Measurements from ENCODE around the gene CCDC85C. TPM values are rescaled to one million over a fixed set of nuclear protein-coding genes. Genes with fewer than 3 reads are reported as not detected.

CCDC85C gene
- total RNA-seq, 1 donor from 2014 or later, result 41.0 TPM

DNA sequence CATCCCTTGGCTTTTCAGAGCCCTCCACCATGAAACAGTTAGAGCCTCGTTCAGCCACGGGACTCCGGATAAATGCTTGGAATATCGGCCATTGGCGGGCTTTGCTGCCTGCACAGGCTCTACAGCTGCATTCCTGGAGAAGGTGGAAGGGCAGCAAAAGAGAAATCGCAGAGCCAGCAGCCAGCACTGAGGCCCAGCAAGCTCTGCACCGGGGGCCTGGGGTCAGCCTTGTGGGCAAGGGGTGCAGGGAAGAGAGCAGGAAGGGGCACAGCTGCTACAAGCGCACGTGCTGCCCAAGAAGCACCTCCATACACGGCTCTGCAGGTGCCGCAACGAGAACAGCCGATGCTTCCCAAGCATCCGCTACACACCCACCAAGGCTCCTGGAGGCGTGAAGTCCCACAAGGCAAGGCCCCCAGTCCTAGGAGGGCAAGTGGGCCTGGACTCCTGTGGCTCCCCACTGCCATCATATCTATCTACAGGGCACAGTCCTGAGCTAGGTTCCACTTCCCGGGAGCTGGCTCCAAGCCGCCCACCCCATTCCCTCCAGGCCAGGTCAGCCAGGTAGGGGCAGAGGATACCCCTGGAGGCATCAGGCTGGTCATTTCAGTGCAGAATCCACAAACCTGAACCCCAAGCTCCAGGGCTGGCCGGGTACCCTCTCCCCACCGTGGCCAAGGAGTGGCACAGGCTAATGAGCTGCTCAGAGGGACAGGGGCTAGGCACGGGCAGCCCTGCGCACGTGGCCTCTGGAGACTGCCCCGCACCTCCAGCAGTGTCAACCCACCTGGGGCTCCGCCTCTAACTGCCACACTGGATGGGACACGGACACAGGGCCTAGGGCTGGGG, 82.6 kb downstream of the CCDC85C start:
- intact Hi-C loops (cut with micrococcal nuclease), result no loop called here
- Histone ChIP-seq H3K9me3 (replicated peaks) (no peaks in the 10 kb centered on the region), H3K27ac (replicated peaks) (no peak overlapping the region), H3K27me3 (ENCODE audit: low read depth) (no peaks in the 10 kb centered on the region), H3K4me3 (no peak overlapping the region), H3K36me3 (peaks cover 6% of the 10 kb centered on the region), H3K4me1 (peaks cover 61% of the 10 kb centered on the region)
- peak; percentile 13 for DNase-seq
- TF ChIP-seq, protein P1, sequence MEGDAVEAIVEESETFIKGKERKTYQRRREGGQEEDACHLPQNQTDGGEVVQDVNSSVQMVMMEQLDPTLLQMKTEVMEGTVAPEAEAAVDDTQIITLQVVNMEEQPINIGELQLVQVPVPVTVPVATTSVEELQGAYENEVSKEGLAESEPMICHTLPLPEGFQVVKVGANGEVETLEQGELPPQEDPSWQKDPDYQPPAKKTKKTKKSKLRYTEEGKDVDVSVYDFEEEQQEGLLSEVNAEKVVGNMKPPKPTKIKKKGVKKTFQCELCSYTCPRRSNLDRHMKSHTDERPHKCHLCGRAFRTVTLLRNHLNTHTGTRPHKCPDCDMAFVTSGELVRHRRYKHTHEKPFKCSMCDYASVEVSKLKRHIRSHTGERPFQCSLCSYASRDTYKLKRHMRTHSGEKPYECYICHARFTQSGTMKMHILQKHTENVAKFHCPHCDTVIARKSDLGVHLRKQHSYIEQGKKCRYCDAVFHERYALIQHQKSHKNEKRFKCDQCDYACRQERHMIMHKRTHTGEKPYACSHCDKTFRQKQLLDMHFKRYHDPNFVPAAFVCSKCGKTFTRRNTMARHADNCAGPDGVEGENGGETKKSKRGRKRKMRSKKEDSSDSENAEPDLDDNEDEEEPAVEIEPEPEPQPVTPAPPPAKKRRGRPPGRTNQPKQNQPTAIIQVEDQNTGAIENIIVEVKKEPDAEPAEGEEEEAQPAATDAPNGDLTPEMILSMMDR (IDR thresholded peaks at IDR 0.05; ENCODE audit: borderline replicate concordance), result no peak

DNA sequence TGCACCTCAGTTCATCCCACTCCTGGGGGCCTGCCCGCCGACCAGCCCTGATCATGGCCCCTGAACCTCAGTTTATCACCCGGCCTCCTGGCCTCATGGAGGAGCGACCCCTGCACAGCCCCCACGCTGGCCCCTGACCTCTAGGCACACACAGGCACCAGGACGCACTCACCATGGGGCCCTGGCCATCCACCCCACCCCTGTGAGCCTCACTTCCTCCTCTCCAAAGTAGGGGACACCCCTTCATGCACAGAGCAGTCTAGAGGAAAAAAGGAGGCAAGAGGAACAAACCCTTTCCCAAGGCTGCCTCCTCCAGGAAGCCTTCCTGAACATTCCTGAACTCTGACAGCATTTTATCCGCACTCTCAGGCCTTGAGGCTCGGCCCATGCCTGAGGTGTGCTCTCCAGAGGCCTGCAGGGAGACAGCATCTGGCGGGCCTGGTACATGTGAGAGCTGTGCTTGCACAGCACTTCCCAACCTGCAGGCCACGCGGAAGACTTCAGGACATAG, 83.4 kb downstream of the CCDC85C start:
- no peak overlapping the region for H3K27ac ChIP-seq (replicated peaks)
- H3K4me1 ChIP-seq, result peaks cover 53% of the 10 kb centered on the region
- H3K4me3 ChIP-seq, result no peak overlapping the region
- no peaks in the 10 kb centered on the region for H3K27me3 ChIP-seq (ENCODE audit: low read depth)
- TF ChIP-seq, protein P1 (IDR thresholded peaks at IDR 0.05; ENCODE audit: borderline replicate concordance), result no peak
- no peak for DNase-seq
- peaks cover 6% of the 10 kb centered on the region for H3K36me3 ChIP-seq
- intact Hi-C loops (cut with micrococcal nuclease), result no loop called here
- H3K9me3 ChIP-seq (replicated peaks), result no peaks in the 10 kb centered on the region

DNA sequence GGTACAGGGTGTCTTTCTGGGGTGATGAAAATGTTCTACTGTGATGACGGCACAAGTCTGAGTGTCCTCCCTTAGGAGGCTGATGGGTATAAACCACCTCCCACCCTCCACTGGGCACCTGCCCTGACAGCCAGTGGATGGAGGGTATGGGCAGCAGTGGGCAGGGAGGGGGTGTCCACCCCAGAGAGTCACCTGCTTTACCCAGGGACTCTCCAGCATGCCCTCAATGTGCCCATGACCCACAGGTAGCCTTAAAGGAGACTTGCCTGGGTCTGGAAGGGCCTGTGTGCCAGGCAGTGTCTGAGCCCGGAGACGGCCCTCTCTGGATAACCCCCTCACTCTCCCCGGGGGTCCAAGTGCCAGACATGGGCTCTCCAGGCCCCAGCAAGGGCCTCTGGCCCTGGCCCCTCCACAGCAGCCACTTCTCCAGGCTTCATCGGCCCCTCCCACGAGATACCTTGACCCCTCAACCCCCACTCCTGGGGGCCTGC, 84.0 kb downstream of the CCDC85C start:
- Histone ChIP-seq H3K9me3 (replicated peaks) (no peaks in the 10 kb centered on the region), H3K27me3 (ENCODE audit: low read depth) (no peaks in the 10 kb centered on the region), H3K36me3 (peaks cover 12% of the 10 kb centered on the region), H3K4me1 (peaks cover 47% of the 10 kb centered on the region), H3K4me3 (no peak overlapping the region), H3K27ac (replicated peaks) (no peak overlapping the region)
- DNase-seq, result no peak
- intact Hi-C loops (cut with micrococcal nuclease), result loop anchor here (2.0 kb wide), 1 partner anchor 109 kb away; no protein-coding TSS in a partner anchor
- TF ChIP-seq, protein P1 (IDR thresholded peaks at IDR 0.05; ENCODE audit: borderline replicate concordance), result no peak

DNA sequence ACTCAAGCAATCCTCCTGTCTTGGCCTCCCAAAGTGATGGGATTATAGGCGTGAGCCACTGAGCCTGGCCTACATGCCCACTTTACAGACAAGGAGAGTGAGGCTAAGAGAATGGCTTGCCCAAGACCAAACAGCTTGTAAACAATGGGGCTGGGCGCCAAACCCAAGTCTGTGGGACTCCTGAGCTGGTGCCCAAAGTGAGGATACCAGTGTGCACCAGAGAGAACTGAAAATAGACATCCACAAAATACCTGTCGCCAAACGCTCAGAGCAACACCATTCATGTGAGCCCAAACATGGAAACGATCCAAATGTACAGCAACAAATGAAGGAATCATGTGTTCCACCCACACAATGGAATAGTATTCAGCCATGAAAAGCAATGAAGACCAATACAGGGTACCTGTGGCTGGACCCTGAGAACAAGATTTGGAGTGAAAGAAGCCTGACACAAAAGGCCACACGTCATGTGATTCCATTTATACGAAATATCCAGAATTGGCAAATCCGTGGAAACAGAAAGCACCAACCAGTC, 84.6 kb downstream of the CCDC85C start:
- H3K4me3 ChIP-seq, result no peak overlapping the region
- peaks cover 18% of the 10 kb centered on the region for H3K36me3 ChIP-seq
- TF ChIP-seq, protein P1 (IDR thresholded peaks at IDR 0.05; ENCODE audit: borderline replicate concordance), result no peak
- no peaks in the 10 kb centered on the region for H3K27me3 ChIP-seq (ENCODE audit: low read depth)
- H3K27ac ChIP-seq (replicated peaks), result no peak overlapping the region
- intact Hi-C loops (cut with micrococcal nuclease), result loop anchor here (2.0 kb wide), 1 partner anchor 109 kb away; no protein-coding TSS in a partner anchor
- H3K4me1 ChIP-seq, result peaks cover 41% of the 10 kb centered on the region
- H3K9me3 ChIP-seq (replicated peaks), result no peaks in the 10 kb centered on the region
- no peak for DNase-seq

DNA sequence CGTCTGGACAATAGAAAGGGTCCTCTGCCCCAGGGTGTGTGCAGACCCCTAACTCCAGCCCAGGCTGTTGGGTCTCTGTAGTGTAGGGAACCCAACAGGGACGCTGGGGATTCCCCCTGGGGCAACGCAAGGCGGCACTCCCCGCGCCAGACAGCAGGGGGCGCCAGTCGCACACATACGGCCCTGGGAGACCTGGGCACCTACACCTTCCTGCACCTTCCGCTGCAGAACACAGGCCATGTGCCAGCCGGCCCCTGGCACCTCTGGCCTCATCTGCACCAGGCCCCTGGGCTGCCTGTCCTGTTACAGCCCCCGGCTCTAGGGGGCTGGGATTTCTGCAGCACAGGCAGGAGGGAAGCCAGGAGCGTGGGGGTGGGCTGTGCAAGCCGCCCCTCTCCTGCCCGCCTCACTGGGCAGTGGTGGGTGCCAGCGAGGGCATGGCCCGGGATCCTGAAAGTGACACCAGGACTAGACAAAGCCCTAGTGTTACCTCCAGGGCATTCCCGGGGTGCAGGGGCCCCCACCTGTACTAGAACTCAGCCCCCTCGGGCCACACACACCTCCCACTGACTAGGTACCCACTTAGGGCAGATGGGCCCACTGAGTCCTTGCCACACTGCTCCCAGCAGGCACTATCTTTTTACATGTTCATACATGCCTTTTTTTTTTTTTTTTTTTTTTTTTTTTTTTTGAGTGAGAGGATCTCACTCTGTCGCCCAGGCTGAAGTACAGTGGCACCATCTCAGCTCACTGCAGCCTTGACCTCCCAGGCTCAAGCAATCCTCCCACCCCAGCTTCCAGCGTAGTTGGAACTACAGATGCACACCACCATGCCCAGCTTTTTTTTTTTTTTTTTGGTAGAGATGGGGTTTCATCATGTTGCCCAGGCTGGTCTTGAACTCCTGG, 85.3 kb downstream of the CCDC85C start:
- TF ChIP-seq, protein P1 (IDR thresholded peaks at IDR 0.05; ENCODE audit: borderline replicate concordance), result peak; percentile 98
- H3K4me3 ChIP-seq, result no peak overlapping the region
- H3K4me1 ChIP-seq, result peaks cover 34% of the 10 kb centered on the region
- intact Hi-C loops (cut with micrococcal nuclease), result loop anchor here (2.0 kb wide), 1 partner anchor 110 kb away; no protein-coding TSS in a partner anchor
- peaks cover 24% of the 10 kb centered on the region for H3K36me3 ChIP-seq
- no peak overlapping the region for H3K27ac ChIP-seq (replicated peaks)
- no peaks in the 10 kb centered on the region for H3K27me3 ChIP-seq (ENCODE audit: low read depth)
- DNase-seq, result peak; percentile 72
- H3K9me3 ChIP-seq (replicated peaks), result no peaks in the 10 kb centered on the region
